Endothelial cell (in vitro differentiated cells): ENCODE data around the gene CERCAM. TPM values are rescaled to one million over a fixed set of nuclear protein-coding genes. Genes with fewer than 3 reads are reported as not detected.
"Not testable (repeated sequence)": the region's sequence is repeated elsewhere in the genome, so short reads cannot be mapped to it uniquely, and the experiment has no call there.

Source experiments
- DNase-seq: peaks from one replicate; pipeline ENCODE4 v3.0.0; 2021; ENCODE audit warnings: low spot score
- H3K27ac Mint-ChIP-seq: one replicate; pipeline ENCODE4 v1.8.0; 2021; ENCODE audit warnings: mixed read lengths, inconsistent platforms; ENCODE audit not compliant: unreplicated experiment
- H3K27me3 Mint-ChIP-seq: one replicate; pipeline ENCODE4 v1.8.0; 2021; ENCODE audit warnings: mild to moderate bottlenecking, moderate library complexity, mixed read lengths, inconsistent platforms; ENCODE audit not compliant: unreplicated experiment
- H3K36me3 Mint-ChIP-seq: one replicate; pipeline ENCODE4 v1.8.0; 2021; ENCODE audit warnings: mild to moderate bottlenecking, low read depth, mixed read lengths, inconsistent platforms; ENCODE audit not compliant: unreplicated experiment
- H3K4me1 Mint-ChIP-seq: one replicate; pipeline ENCODE4 v1.8.0; 2021; ENCODE audit warnings: mild to moderate bottlenecking, mixed read lengths, inconsistent platforms; ENCODE audit not compliant: unreplicated experiment
- H3K4me3 Mint-ChIP-seq: one replicate; pipeline ENCODE4 v1.8.0; 2021; ENCODE audit warnings: mild to moderate bottlenecking, mixed read lengths, inconsistent platforms; ENCODE audit not compliant: unreplicated experiment
- H3K9me3 Mint-ChIP-seq: one replicate; pipeline ENCODE4 v1.8.0; 2021; ENCODE audit warnings: mixed read lengths, inconsistent platforms; ENCODE audit not compliant: unreplicated experiment
- CTCF ChIP-seq: fragments of 200-600 bp; sonication (generic); IDR thresholded peaks from one replicate; pipeline ENCODE4 v1.5.0; 2021; ENCODE audit warnings: antibody characterized with exemption; ENCODE audit not compliant: unreplicated experiment
- total RNA-seq: library from RNA; stranded (reverse); fragmentation: NEBNext Ultra II Directional; extraction: Animal tissue kit (Norgen Biotek cat#: 25700); gene quantifications from one replicate; pipeline ENCODE4 v1.2.1, GENCODE V29; 2021; ENCODE audit not compliant: unreplicated experiment

CERCAM gene
- total RNA-seq, 1 donor from 2014 or later, result 27.9 TPM

DNA sequence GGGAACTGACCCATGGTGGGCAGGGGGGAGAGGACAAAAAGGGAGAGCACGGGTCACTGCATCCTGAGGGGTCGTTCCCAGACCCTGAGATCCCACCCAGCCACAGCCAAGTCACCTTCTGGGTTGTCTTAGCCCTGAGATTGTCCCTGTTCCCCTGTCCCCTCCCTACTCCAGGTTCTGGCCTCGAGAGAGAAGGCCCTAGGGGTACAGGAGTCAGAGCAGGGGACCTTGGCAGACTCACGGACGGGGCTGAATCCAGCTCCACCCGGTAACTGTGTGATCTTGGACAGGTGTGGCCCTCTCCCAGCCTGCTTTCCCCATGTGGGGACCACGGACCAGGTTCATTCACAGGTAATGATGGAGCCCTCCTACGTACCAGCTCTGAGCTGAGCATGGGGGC is 11.2 kb upstream of the CERCAM start:
- Mint-ChIP-seq H3K27ac (no peak overlapping the region), H3K36me3 (no peaks in the 10 kb centered on the region), H3K4me3 (no peak overlapping the region), H3K27me3 (peaks cover 14% of the 10 kb centered on the region), H3K9me3 (no peaks in the 10 kb centered on the region), H3K4me1 (peaks cover 8% of the 10 kb centered on the region)
- no peak for TF ChIP-seq CTCF
- no peak for DNase-seq

DNA sequence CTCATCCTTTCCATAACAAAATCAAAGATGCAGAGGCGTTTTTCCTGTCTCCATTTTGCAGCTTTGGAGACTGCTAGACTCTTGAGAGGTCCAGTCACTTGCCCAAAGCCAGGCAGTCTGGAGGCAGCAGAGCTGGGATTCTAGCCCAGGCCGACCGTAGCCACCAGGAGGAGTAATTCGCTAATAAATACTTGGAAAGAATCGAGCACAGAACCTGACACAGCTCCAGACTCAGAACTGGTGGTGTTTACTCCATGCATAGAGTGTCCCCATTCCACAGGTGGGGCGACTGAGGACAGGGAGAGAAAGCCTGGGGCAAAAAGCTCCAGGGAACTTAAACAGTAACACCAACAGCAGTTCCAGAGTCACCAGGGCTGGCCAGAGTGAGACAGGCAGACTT is 10.7 kb upstream of the CERCAM start:
- peaks cover 13% of the 10 kb centered on the region for H3K4me1 Mint-ChIP-seq
- no peak overlapping the region for H3K27ac Mint-ChIP-seq
- peaks cover 14% of the 10 kb centered on the region for H3K27me3 Mint-ChIP-seq
- no peaks in the 10 kb centered on the region for H3K36me3 Mint-ChIP-seq
- no peak for DNase-seq
- no peaks in the 10 kb centered on the region for H3K9me3 Mint-ChIP-seq
- H3K4me3 Mint-ChIP-seq, result no peak overlapping the region
- no peak for TF ChIP-seq CTCF

DNA sequence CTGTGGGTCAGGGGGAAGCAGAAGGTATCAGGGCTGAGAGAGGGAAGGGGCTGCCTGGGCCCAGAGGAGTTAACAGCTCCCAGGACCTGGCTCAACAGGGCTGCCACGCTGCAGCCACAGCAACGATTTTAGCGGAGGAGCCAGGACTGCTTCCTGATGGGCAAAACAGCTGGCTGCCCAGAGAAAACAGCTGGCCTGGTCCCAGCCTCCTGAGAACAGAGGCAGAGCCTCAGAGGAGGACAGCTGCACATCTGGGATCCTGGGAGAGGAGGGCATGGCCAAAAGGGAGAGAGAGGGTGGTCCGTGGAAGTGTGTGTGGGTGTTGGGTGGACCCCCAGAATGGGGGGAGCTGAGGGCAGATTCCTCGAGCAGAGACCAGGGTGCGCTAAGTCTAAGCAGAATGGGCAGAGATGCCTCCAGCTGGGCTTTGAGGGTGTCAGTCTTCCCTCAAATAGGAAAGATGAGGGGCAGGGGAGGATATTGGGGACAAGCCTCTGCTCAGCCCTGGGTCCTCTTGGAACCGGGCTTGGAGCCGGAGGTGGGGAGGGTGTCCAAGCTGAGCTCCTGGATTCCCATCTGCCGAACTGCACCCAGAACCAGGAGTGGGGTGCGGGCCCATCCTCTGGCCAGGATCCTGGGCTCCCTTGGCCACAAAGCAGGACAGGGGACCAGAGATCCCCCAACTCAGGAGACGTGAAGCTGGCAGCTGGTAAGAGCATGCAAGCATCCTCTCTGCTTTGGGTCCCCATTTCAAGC is 9.1 kb upstream of the CERCAM start:
- Mint-ChIP-seq H3K9me3 (no peaks in the 10 kb centered on the region), H3K4me3 (no peak overlapping the region), H3K36me3 (no peaks in the 10 kb centered on the region), H3K27me3 (peaks cover 18% of the 10 kb centered on the region), H3K27ac (no peak overlapping the region), H3K4me1 (peaks cover 11% of the 10 kb centered on the region)
- no peak for TF ChIP-seq CTCF
- DNase-seq, result no peak

DNA sequence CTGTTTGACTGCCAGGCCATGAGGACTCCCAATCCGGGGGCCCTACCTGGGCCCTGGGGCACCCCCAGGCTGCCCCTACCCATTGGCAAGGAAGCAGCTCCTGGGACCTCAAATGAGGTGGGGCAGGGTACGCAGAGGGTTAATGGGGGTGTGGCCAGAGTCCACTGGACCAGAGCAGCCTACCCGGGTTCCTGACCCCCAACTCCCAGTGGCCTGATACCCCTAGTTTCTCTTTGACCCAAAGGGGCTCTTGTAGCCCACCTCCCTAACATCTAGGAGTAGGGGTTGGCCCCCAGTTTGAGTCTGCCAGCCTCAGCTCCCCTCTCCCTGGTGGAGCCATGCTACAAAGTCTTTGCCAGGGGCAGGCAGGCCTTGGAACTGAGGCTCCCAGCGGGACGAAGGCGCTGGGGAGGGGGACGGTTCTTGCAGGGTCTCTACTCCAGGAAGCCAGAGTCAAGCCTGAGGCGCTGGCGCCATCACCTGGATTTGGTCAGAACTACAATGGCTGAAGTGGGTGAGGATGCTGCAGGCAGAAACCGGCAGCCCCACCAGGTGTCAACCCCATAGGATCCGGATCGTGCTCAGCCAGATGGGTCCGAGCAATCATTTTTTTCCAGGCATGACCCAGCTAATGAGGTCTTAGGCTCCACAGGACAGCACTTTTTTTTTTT is 8.4 kb upstream of the CERCAM start:
- H3K4me3 Mint-ChIP-seq, result no peak overlapping the region
- no peaks in the 10 kb centered on the region for H3K9me3 Mint-ChIP-seq
- peaks cover 18% of the 10 kb centered on the region for H3K27me3 Mint-ChIP-seq

GRCh38 chr9:128413728-128414127 is 6.9 kb upstream of the CERCAM start:
- H3K4me3 Mint-ChIP-seq, DNase-seq, H3K27ac Mint-ChIP-seq, H3K9me3 Mint-ChIP-seq, H3K36me3 Mint-ChIP-seq: not testable (repeated sequence)
- Mint-ChIP-seq H3K4me1 (peaks cover 11% of the 10 kb centered on the region), H3K27me3 (peaks cover 15% of the 10 kb centered on the region)

More for the DNA sequence above, 8.4 kb upstream of the CERCAM start:
- Mint-ChIP-seq H3K4me1 (peaks cover 11% of the 10 kb centered on the region), H3K36me3 (no peaks in the 10 kb centered on the region), H3K27ac (no peak overlapping the region)
- TF ChIP-seq CTCF, result peak; percentile 75
- DNase-seq, result peak; percentile 94
